Motor neuron (in vitro differentiated cells): ENCODE measurements around the gene DEFB131B. TPM values are rescaled to one million over a fixed set of nuclear protein-coding genes. Genes with fewer than 3 reads are reported as not detected.
A peak's percentile ranks its signal among the peaks of the same experiment; 100 is the strongest.

ENCODE experiments used
- ATAC-seq, 8 experiments: fragments of 200-7000 bp; cut with Tn5 transposase; replicated peaks in 6 of 8; 2 replicates each; pipeline ENCODE4 v1.8.0; 2021; ENCODE audit warnings: mild to moderate bottlenecking in 8 of 8, moderate library complexity in 8 of 8
- H3K27ac ChIP-seq, 2 donors: fragments of 250-450 bp; sonication (Bioruptor Pico); 2 replicates each; pipeline ENCODE4 v1.9.0; 2021; ENCODE audit warnings: antibody characterized with exemption in 2 of 2, mild to moderate bottlenecking in 2 of 2, moderate library complexity in 1 of 2
- H3K4me1 ChIP-seq, 2 donors: fragments of 250-450 bp; sonication (Bioruptor Pico); replicated peaks in 1 of 2; 2 replicates each; pipeline ENCODE4 v1.6.1; 2021; ENCODE audit warnings: antibody characterized with exemption in 2 of 2, mild to moderate bottlenecking in 2 of 2, moderate library complexity in 1 of 2
- H3K4me3 ChIP-seq, 5 donors: fragments of 250-450 bp; sonication (Bioruptor Pico); 2 replicates each; pipeline ENCODE4 v1.9.0; 2021; ENCODE audit warnings: antibody characterized with exemption in 5 of 5, mild to moderate bottlenecking in 5 of 5, moderate library complexity in 4 of 5
- WGBS, 10 experiments: fragments of 450-650 bp; shearing (Covaris generic); methylation state at CpG; one replicate each; pipeline ENCODE4 v1.0.0; 2022; 5-methylcytosine and 5-hydroxymethylcytosine counted together
- in situ Hi-C, 9 experiments: fragments of 400-800 bp; cut with MboI; loops; one replicate each; pipeline ENCODE4 v1.15.0; 2021; ENCODE audit warnings: low sequenced_read_pairs in 9 of 9, low pct_unique_long_range_greater_than_20kb in 2 of 9; ENCODE audit not compliant: unreplicated experiment in 9 of 9
- total RNA-seq, 8 experiments: library from RNA; unstranded; fragments of 300-600 nt; gene quantifications; 2 replicates each; pipeline versions ENCODE4 v1.2.3 to v1.2.4, GENCODE V29; 2022

Gene DEFB131B
- total RNA-seq, 8 experiments from 2014 or later, result not detected

DNA sequence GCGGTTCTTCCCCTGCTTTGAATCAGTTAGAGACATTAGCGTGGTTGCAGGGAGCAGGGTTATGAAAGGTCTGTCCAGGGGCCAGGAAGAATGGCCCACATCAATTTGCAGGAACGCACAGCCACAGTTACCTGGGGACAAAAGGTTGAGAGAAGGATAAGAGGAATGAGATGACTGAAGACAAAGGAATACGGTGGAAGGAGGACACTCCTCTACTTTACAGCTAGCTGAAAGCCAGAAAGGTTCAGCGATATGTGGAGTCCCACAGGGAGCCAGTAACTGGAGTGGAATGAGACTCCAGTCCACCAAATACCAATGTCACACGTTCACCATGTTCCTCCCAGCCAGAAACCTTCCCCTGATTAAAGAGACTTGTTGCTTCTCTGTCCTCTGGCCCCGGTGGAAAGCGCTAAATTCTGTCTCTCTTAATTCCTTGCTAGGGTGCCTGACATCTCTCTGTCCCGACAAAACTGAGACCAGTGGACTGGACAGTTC is 39.4 kb downstream of the DEFB131B start:
- no peak overlapping the region for H3K27ac ChIP-seq
- in situ Hi-C loops, result no loop called here
- no peak overlapping the region for H3K4me3 ChIP-seq
- H3K4me1 ChIP-seq, result no peaks in the 10 kb centered on the region
- no peak for ATAC-seq
- WGBS, 10 experiments, result 83 to 100% (median 93%) methylated on average over 1 to 8 of the region's 9 CpGs; no CpG with 5 or more reads in 1 of the 10 experiments

DNA sequence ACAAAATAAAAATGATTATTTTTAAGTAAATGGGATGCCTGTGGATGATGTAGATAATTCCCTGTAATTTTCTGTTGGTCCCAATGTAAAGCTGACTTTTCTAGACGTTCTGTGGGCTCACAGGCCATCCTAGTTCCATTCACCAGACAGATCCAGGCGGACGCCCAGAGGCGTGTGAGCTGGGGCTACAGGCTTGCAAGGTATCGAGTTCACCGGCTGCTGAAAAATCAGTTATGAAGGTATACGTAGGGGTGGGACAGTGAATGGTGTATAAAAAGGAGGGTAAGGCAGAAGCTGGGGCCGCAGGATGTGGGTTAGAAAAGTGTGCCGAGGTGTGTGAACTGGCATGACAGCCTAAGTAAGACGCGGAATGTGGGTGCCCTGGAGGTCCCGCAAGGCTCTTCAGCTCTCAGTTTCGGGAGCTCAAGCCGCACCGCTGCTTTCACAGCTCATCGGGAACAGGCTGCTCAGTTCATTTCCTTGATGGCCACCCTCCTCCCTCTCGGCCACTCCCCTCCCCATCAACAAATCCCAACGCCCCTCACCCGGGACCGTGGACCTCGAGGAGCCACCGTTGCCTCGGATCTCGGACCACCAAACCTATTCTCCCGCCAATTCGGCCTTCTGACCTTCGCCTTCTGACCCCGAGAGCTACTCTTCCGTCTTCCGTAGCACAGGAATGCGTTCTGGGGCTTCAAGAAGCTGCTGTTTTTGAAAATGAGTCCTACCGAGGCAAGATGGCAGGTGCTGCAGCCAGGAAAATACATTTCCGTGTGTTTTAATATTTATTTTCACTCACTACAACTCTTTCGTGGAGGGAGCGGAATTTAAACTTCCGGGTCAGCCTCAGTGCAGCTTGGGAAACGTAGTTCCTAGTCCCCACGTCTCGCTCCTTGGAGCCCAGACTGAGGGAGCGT is 49.8 kb downstream of the DEFB131B start, which contains the start of gene XNDC1N:
TSS of gene XNDC1N (minus strand) at position 775 of the 917 bp plus-strand sequence. CDS start 5,241 bp downstream, outside the sequence.
- ATAC-seq, result peak; percentile 90 to 95 (median 93)
- WGBS, 10 experiments, result 0 to 6% (median 0%) methylated on average over 1 to 14 of the region's 40 CpGs; no CpG with 5 or more reads in 1 of the 10 experiments
- Histone ChIP-seq H3K4me3 (peak within 1 kb of the TSS; percentile 56 to 97 (median 83)), H3K27ac (peak within 1 kb of the TSS; percentile 76 to 97), H3K4me1 (peaks cover 8 to 10% of the 10 kb centered on the region in 2 donors)
- in situ Hi-C loops, result no loop called here

DNA sequence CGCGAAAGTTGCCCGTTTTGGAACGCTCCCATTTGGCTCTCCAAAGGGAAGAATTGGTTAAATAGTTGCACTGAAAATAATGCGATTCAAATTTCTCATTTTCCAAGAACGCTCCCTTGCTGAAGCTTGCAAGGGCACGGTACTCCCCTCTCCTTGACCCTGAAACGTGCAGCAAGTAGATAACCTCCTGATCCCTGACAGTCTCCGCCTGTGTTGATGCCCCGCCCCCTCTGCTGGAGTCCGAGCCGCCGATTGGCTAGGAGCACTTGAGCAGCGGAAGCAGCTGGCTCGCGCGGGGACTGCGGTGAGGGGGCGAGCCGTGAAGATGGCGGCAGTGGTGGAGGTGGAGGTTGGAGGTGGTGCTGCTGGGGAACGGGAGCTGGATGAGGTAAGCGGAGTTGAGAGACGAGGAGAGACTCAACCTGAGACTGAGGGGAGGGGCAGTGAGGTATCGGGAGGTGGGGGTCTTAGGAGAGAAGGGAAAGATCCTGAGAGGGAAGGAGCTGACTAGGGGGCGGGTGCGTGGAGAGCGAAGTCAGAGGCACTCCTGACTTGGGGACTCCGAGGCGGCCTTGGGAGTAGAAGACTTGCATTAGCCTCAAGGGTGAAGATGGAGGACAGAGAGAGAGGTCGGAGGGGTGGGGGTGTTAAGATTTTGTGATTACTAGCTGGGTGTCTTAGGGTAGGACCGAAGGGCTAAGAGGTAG is 50.6 kb downstream of the DEFB131B start, which contains the start of gene RNF121:
TSS of gene RNF121 (plus strand) at position 310 of the 707 bp plus-strand sequence. CDS start at position 326, 16 bp downstream.
- in situ Hi-C loops, result no loop called here
- peak; percentile 97 to 98 (median 97) for ATAC-seq

DNA sequence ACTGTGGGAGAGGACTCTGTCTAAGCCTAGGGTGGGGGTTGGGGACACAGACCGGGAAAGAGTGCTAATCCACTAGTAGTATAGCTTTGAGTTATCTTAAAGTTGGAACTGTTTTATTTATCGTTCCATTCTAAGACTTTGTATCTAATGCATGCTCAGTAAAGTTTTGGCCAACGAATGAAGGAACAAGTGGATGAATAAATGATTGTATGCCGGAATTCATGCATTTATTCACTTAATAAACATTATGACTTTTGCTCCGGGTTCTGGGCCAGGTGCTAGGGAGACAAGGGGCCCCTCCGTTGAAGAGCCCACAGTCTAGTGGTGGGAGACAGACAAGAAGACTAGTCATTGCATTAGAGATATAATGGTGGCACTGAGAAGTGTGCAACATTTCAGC is 51.2 kb downstream of the DEFB131B start:
- peak overlapping the region; percentile 56 to 97 (median 83) for H3K4me3 ChIP-seq
- in situ Hi-C loops, result no loop called here
- ATAC-seq, result peak in 1 of 8 experiments; percentile 0
- 0 to 5% (median 0%) methylated on average over 1 to 5 of the region's 6 CpGs; no CpG with 5 or more reads in 2 of the 10 experiments for WGBS, 10 experiments
- H3K4me1 ChIP-seq, result peaks cover 8 to 10% of the 10 kb centered on the region in 2 donors
- peak overlapping the region; percentile 76 to 97 for H3K27ac ChIP-seq

More for the DNA sequence above, 50.6 kb downstream of the DEFB131B start, which contains the start of gene RNF121:
- peak within 1 kb of the TSS; percentile 76 to 97 for H3K27ac ChIP-seq
- H3K4me1 ChIP-seq, result peaks cover 8 to 10% of the 10 kb centered on the region in 2 donors
- peak within 1 kb of the TSS; percentile 56 to 97 (median 83) for H3K4me3 ChIP-seq
- 0 to 4% (median 0%) methylated on average over 1 to 14 of the region's 32 CpGs; no CpG with 5 or more reads in 3 of the 10 experiments for WGBS, 10 experiments

DNA sequence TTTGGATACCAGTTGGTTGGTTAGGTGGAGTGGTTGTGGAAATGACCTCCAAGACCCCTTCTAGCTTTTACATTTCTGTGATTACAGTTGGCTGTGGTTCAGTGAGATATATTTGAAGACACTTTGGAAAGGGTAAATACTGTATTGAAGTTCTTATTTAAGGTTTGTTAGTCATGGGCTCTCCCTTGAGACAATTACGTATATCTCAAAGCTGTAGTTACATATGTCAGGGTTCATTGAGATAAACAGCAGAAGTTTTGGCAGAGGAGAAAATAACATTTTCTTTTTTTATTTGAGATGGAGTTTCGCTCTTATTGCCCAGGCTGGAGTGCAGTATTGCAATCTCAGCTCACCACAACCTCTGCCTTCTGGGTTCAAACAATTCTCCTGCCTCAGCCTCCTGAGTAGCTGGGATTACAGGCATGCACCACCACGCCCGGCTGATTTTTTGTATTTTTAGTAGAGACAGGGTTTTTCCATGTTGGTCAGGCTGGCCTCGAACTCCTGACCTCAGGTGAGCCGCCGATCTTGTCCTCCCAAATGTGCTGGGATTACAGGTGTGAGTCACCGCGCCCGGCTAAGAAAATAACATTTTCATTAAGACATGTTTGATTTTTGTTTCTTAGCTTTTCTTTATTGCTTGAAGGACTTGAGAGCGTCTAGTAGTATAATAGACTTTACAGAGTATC is 52.4 kb downstream of the DEFB131B start:
- in situ Hi-C loops, result no loop called here
- H3K4me3 ChIP-seq, result peak overlapping the region in 1 of 5 donors; percentile 78
- no peak for ATAC-seq
- 42 to 100% (median 73%) methylated on average over 2 to 10 of the region's 11 CpGs; no CpG with 5 or more reads in 1 of the 10 experiments for WGBS, 10 experiments
- peaks cover 8 to 10% of the 10 kb centered on the region in 2 donors for H3K4me1 ChIP-seq
- no peak overlapping the region for H3K27ac ChIP-seq

DNA sequence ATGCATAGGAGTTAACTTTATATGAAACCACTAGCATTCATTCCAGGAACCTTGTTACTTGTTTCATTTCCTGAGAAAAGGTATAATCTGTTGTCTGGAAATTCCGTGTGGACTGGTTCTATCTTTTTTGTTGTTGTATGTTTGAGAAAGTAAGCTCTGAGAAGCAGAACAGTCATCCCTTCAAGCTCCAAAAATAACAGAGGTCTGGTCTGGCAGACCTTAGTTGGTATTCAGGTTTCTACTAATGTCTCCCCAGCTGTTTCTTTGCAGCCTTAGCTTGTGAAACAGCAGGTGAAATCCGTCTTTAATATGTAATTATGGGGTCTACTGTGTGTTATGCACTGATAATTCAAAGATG is 53.0 kb downstream of the DEFB131B start:
- H3K27ac ChIP-seq, result no peak overlapping the region

DNA sequence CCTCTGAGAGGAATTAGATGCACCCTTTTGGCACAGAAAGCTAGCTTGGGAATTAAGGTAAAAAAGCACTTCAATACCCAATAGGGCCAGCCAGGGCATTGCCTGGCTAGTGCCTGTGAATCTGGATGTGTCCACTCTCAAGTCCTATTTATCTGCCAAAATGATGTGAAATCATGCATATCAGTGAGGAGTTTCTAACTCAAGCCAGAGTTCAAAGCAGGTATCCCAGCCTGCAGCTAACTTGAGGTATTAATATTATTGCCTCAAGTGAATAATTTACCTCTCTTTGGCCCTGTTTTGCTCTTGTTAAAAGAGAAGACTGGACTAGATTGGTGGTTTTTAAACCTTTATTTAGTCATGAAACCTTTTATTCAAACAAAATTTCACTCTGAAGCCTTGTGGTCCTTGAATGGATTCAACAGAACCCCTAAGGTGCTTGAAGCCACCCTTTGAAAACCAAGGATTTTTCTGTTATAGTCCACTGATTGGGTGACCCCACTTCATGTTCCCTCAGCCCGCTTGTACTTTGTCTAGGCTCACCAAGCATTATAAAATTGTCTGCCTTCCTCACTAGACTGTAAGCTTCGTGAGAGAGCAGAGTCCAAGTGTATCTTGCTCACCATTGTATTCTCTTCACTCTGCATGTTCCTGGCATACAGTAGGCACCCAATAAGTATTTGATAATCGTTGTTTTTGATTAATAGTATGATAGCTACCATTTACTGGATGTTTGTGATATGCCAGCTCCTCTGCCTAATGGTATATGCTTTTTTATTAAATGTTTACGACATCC is 55.1 kb downstream of the DEFB131B start:
- ATAC-seq, result no peak
- in situ Hi-C loops, result no loop called here
- peaks cover 7 to 8% of the 10 kb centered on the region in 2 donors for H3K4me1 ChIP-seq
- no peak overlapping the region for H3K27ac ChIP-seq
- H3K4me3 ChIP-seq, result no peak overlapping the region
- 68 to 100% (median 97%) methylated on average over 1 to 4 of the region's 4 CpGs; no CpG with 5 or more reads in 1 of the 10 experiments for WGBS, 10 experiments

More for the DNA sequence above, 53.0 kb downstream of the DEFB131B start:
- ATAC-seq, result no peak
- in situ Hi-C loops, result no loop called here
- Histone ChIP-seq H3K4me3 (no peak overlapping the region), H3K4me1 (peaks cover 8 to 10% of the 10 kb centered on the region in 2 donors)
- WGBS, 10 experiments, result 0 to 87% (median 82%) methylated on average over 1 to 2 of the region's 2 CpGs; no CpG with 5 or more reads in 5 of the 10 experiments

Other genes with a start within 250 kb of the DEFB131B start
- gene DEFB108B, start 45.3 kb upstream of the DEFB131B start, total RNA-seq, result not detected
- 10 to 100 TPM in 1 of 8 experiments, 1 to 10 TPM in 7; 4.6 to 11.5 (median 7.1) TPM for gene XNDC1N, start 50.1 kb downstream of the DEFB131B start, total RNA-seq
- 10 to 100 TPM; 20.6 to 36.4 (median 31.9) TPM for gene RNF121, start 50.6 kb downstream of the DEFB131B start, total RNA-seq
- gene IL18BP, start 120.5 kb downstream of the DEFB131B start, total RNA-seq, result 1 to 10 TPM; 3.2 to 7.5 (median 4.7) TPM
- gene NUMA1, start 202.1 kb downstream of the DEFB131B start, total RNA-seq, result 100 to 1,000 TPM in 3 of 8 experiments, 10 to 100 TPM in 5; 76.0 to 217 (median 95.6) TPM
- gene LRRC51, start 202.4 kb downstream of the DEFB131B start, total RNA-seq, result 10 to 100 TPM in 6 of 8 experiments, 1 to 10 TPM in 2; 3.6 to 39.0 (median 12.6) TPM
- gene LAMTOR1, start 224.8 kb downstream of the DEFB131B start, total RNA-seq, result 100 to 1,000 TPM in 1 of 8 experiments, 10 to 100 TPM in 7; 49.3 to 120 (median 67.8) TPM
- not detected for gene TOMT, start 227.5 kb downstream of the DEFB131B start, total RNA-seq
- 10 to 100 TPM; 25.2 to 95.2 (median 38.8) TPM for gene ANAPC15, start 234.2 kb downstream of the DEFB131B start, total RNA-seq